ENCODE data around the gene SOWAHD.
"Not testable (repeated sequence)": the region's sequence is repeated elsewhere in the genome, so short reads cannot be mapped to it uniquely, and the experiment has no call there.

The SOWAHD gene

DNA sequence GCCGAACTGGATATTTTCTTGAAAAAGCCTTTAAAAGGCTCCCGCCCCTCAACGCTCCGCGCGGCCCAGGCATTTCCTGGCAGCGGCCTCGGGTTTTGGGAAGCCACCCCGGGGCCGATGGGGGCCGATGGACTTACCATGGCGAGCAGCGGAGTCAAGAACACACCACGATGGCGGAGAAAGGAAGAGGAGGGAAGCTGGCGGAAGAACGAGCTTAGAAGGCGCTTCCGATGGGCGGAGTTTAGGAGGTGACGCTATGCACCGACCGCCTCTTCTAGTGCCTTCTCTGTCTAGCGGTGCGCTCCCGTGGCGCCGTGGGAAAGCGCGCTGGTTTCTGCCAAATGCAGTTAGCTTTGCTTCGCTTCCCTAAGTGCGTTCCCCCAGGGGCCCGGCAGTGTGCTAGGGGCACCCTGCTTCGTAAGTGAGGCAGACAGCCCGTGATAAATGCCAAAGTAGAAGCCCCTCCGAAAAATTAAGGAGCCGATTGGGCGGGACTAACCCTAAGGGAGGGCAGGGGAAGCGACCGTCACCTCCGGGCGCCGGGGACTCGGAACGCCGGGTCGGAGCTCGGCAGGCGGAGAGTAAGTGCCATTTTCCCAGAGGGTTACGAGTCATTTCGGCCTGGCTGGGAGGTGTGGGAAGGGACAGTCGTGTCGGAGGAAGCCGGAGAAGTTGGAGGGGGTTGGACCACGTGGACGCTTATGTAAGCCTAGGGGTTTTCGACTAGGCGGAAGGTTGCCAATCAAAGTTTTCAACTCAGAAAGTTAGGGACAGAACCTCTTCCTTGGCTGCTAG is 33.2 kb downstream of the SOWAHD start, which contains the start of gene RPL39:
TSS of gene RPL39 (minus strand) at position 194 of the 795 bp plus-strand sequence. CDS start at position 140, 54 bp downstream.
- H3K4me3 Mint-ChIP-seq = peak within 1 kb of the TSS; percentile 94 to 97 (median 96)
- peaks cover 27% of the 10 kb centered on the region for H3K36me3 Mint-ChIP-seq (ENCODE audit: low read depth)
- peaks cover 4% of the 10 kb centered on the region for H3K9me3 Mint-ChIP-seq
- no peaks in the 10 kb centered on the region for H3K27me3 Mint-ChIP-seq (ENCODE audit: low read depth)
- H3K27ac Mint-ChIP-seq = peak within 1 kb of the TSS; percentile 93 to 99 (median 98)
- TF ChIP-seq, protein P1, sequence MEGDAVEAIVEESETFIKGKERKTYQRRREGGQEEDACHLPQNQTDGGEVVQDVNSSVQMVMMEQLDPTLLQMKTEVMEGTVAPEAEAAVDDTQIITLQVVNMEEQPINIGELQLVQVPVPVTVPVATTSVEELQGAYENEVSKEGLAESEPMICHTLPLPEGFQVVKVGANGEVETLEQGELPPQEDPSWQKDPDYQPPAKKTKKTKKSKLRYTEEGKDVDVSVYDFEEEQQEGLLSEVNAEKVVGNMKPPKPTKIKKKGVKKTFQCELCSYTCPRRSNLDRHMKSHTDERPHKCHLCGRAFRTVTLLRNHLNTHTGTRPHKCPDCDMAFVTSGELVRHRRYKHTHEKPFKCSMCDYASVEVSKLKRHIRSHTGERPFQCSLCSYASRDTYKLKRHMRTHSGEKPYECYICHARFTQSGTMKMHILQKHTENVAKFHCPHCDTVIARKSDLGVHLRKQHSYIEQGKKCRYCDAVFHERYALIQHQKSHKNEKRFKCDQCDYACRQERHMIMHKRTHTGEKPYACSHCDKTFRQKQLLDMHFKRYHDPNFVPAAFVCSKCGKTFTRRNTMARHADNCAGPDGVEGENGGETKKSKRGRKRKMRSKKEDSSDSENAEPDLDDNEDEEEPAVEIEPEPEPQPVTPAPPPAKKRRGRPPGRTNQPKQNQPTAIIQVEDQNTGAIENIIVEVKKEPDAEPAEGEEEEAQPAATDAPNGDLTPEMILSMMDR (IDR thresholded peaks at IDR 0.05; ENCODE audit: unreplicated experiment in 3 of 3) = no peak
- peaks cover 10% of the 10 kb centered on the region for H3K4me1 Mint-ChIP-seq

DNA sequence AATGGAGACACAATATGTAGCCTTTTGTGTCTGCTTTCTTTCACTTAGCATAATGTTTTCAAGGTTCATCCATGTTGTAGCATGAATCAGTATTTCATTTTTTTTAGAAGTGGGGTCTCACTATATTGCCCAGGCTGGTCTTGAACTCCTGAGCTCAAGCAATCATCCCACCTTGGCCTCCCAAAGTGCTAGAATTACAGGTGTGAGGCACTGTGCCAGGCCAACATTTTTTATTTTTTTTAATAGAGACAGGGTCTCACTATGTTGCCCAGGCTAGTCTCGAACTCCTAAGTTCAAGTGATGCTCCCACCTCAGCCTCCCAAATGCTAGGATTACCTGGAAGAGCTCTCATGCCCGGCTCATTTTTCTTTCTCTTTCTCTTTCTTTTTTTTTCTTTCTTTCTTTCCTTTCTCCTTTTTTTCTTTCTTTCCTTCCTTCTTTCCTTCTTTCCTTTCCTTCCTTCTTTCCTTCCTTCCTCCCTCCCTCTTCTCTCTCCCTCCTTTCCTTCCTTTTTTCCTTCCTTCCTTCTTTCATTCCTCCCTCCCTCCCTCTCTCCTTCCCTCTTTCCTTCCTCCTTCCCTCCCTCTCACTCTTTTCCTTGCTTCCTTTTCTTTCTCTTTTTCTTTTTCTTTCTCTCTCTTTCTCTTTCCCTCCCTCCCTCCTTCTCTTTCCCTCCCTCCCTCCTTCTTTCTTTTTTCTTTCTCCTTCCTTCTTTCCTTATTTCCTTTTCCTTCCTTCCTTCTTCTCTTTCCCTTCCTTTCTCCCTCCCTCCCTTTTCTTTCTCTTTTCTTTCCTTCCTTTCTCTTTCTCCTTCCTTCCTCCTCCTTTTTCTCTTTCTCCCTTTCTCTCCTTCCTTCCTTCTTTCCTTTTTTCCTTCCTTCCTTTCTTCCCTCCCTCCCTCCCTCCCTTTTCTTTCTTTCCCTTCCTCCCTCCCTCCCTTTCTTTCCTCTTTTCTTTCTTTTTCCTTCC is 43.1 kb downstream of the SOWAHD start:
- H3K9me3 Mint-ChIP-seq = peaks cover 17% of the 10 kb centered on the region
- no peak overlapping the region for H3K4me3 Mint-ChIP-seq
- H3K27ac Mint-ChIP-seq = no peak overlapping the region
- H3K36me3 Mint-ChIP-seq (ENCODE audit: low read depth) = no peaks in the 10 kb centered on the region
- TF ChIP-seq, protein P1 (IDR thresholded peaks at IDR 0.05; ENCODE audit: unreplicated experiment in 3 of 3) = no peak
- H3K4me1 Mint-ChIP-seq = no peaks in the 10 kb centered on the region
- H3K27me3 Mint-ChIP-seq (ENCODE audit: low read depth) = no peaks in the 10 kb centered on the region

DNA sequence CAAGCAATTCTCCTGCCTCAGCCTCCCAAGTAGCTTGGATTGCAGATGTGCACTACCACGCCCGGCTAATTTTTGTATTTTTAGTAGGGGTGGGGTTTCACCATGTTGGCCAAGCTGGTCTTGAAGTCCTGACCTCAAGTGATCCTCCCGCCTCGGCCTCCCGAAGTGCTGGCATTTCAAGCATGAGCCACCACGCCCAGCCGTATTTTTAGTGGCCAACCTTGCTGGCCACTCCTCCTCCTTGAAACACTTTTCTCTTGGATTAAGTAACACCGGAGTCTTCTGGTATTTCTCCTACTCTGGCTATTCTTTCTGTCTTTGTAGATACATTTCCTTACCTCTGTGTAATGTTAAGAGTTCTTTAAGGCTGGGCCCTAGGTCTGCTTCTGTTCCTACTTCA is 44.2 kb downstream of the SOWAHD start:
- no peaks in the 10 kb centered on the region for H3K36me3 Mint-ChIP-seq (ENCODE audit: low read depth)
- H3K9me3 Mint-ChIP-seq = peaks cover 22% of the 10 kb centered on the region
- no peaks in the 10 kb centered on the region for H3K4me1 Mint-ChIP-seq
- H3K27ac Mint-ChIP-seq = no peak overlapping the region
- H3K4me3 Mint-ChIP-seq = no peak overlapping the region
- H3K27me3 Mint-ChIP-seq (ENCODE audit: low read depth) = no peaks in the 10 kb centered on the region
- TF ChIP-seq, protein P1 (IDR thresholded peaks at IDR 0.05; ENCODE audit: unreplicated experiment in 3 of 3) = no peak

DNA sequence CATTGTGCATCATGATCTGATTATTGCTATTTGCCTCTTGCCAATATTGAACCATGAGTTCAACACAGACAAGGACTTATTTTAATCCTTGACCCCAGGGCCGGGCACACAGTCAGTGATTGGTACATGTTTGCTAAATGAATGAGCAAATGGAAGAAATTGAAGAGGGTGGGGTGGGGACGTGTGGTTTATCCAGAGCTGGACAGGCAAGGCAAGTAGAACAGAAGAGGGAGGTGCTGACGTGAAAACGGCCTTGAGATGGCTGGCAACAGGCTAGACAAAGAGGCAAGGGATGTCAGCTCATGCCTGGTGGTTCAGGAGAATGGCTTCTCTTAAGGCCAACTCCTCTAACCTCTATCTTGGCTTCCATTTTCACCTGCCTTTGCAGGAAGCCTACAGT is 50.1 kb downstream of the SOWAHD start:
- not testable (repeated sequence) for H3K27ac Mint-ChIP-seq; H3K27me3 Mint-ChIP-seq (ENCODE audit: low read depth); H3K36me3 Mint-ChIP-seq (ENCODE audit: low read depth); H3K4me1 Mint-ChIP-seq; H3K4me3 Mint-ChIP-seq
- peaks cover 24% of the 10 kb centered on the region for H3K9me3 Mint-ChIP-seq

DNA sequence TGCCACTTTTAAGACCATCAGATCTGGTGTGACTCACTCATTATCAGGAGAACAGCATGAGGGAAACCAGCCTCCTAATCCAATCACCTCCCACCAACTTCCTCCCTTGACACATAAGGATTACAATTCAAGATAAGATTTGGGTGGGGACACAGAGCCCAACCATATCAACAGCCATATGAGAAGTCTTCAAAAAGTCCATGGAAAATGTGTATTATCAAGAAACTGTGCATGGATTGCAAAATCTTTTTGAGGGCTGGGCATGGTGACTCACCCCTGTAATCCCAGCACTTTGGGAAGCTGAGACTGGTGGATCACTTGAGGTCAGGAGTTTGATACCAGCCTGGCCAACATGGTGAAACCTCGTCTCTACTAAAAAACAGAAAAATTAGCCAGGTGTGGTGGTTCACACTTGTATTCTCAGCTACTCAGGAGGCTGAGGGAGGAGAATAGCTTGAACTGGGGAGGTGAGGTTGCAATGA is 50.8 kb downstream of the SOWAHD start:
- no peak overlapping the region for H3K27ac Mint-ChIP-seq
- no peaks in the 10 kb centered on the region for H3K36me3 Mint-ChIP-seq (ENCODE audit: low read depth)
- no peaks in the 10 kb centered on the region for H3K4me1 Mint-ChIP-seq
- TF ChIP-seq, protein P1 (IDR thresholded peaks at IDR 0.05; ENCODE audit: unreplicated experiment in 3 of 3) = no peak
- no peak overlapping the region for H3K4me3 Mint-ChIP-seq
- no peaks in the 10 kb centered on the region for H3K27me3 Mint-ChIP-seq (ENCODE audit: low read depth)
- H3K9me3 Mint-ChIP-seq = peaks cover 24% of the 10 kb centered on the region
